Colonic mucosa (tissue), 4 donors: ENCODE measurements around the gene ZP4. TPM values are rescaled to one million over a fixed set of nuclear protein-coding genes. Genes with fewer than 3 reads are reported as not detected.

Source experiments
- DNase-seq: peaks from one replicate; pipeline ENCODE4 v3.0.0-alpha.2; 2020
- H3K27ac ChIP-seq: fragments of 200-600 bp; one replicate; pipeline ENCODE4 v1.8.0; 2021
- H3K27me3 ChIP-seq: fragments of 200-600 bp; one replicate; pipeline ENCODE4 v1.8.0; 2021
- H3K36me3 ChIP-seq: fragments of 200-600 bp; one replicate; pipeline ENCODE4 v1.8.0; 2021
- H3K4me1 ChIP-seq: fragments of 200-600 bp; one replicate; pipeline ENCODE4 v1.8.0; 2021; ENCODE audit warnings: mild to moderate bottlenecking
- H3K4me3 ChIP-seq: fragments of 200-600 bp; one replicate; pipeline ENCODE4 v1.8.0; 2021
- H3K9ac ChIP-seq, 2 donors: one replicate each; pipeline ENCODE4 v1.7.0; 2013; ENCODE audit warnings: control low read depth in 2 of 2, low read depth in 2 of 2, low read length in 2 of 2
- H3K9me3 ChIP-seq: fragments of 200-600 bp; one replicate; pipeline ENCODE4 v1.8.0; 2021
- intact Hi-C: fragments of 100-400 bp; cut with DNase I; formaldehyde crosslinking; loops from one replicate; pipeline ENCODE4 v1.14.1; 2022
- total RNA-seq, 2 donors: library from RNA; stranded (reverse); fragmentation: NEBNext Ultra II Directional in 1 of 2; extraction: Animal tissue kit (Norgen Biotek cat#: 25700) in 1 of 2; gene quantifications; one replicate each; pipeline ENCODE4 v1.2.1, GENCODE V29; 2021
- TF ChIP-seq, protein P1 (sequence below): fragments of 200-600 bp; IDR thresholded peaks from one replicate; pipeline ENCODE4 v1.8.0; 2022; ENCODE audit warnings: antibody characterized with exemption, mild to moderate bottlenecking
- donor health status: healthy.
- donor health status: DM: no; HTN: no; CAD: no.
- donor health status: DM: no; HTN: no; CAD: no.

The ZP4 gene, protein sequence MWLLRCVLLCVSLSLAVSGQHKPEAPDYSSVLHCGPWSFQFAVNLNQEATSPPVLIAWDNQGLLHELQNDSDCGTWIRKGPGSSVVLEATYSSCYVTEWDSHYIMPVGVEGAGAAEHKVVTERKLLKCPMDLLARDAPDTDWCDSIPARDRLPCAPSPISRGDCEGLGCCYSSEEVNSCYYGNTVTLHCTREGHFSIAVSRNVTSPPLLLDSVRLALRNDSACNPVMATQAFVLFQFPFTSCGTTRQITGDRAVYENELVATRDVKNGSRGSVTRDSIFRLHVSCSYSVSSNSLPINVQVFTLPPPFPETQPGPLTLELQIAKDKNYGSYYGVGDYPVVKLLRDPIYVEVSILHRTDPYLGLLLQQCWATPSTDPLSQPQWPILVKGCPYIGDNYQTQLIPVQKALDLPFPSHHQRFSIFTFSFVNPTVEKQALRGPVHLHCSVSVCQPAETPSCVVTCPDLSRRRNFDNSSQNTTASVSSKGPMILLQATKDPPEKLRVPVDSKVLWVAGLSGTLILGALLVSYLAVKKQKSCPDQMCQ
- not detected for total RNA-seq

DNA sequence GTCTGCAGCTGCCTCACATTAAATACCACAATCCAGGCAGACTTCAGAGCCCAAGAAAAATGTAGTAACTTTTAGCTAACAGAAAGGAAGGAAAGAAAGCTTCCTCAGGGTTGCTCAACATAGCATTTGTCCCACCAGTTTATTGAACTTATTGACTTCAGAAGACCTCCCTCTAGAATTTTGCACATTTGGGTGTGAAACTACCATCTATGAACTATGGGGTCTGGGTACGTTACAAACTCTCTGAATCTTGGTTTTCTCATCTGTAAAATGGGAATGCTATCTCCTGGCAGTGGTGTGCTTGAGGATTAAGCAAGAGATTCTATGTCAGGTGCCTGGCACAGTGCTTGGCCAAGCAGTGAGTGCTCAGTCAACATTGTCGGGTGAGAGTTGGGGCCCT, at the start of gene ZP4:
Gene ZP4, minus strand, starts transcription at position 101 of the 400 bp plus-strand sequence. CDS start 287 bp downstream, outside the sequence.
- intact Hi-C loops = no loop called here
- TF ChIP-seq, protein P1, sequence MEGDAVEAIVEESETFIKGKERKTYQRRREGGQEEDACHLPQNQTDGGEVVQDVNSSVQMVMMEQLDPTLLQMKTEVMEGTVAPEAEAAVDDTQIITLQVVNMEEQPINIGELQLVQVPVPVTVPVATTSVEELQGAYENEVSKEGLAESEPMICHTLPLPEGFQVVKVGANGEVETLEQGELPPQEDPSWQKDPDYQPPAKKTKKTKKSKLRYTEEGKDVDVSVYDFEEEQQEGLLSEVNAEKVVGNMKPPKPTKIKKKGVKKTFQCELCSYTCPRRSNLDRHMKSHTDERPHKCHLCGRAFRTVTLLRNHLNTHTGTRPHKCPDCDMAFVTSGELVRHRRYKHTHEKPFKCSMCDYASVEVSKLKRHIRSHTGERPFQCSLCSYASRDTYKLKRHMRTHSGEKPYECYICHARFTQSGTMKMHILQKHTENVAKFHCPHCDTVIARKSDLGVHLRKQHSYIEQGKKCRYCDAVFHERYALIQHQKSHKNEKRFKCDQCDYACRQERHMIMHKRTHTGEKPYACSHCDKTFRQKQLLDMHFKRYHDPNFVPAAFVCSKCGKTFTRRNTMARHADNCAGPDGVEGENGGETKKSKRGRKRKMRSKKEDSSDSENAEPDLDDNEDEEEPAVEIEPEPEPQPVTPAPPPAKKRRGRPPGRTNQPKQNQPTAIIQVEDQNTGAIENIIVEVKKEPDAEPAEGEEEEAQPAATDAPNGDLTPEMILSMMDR = no peak

DNA sequence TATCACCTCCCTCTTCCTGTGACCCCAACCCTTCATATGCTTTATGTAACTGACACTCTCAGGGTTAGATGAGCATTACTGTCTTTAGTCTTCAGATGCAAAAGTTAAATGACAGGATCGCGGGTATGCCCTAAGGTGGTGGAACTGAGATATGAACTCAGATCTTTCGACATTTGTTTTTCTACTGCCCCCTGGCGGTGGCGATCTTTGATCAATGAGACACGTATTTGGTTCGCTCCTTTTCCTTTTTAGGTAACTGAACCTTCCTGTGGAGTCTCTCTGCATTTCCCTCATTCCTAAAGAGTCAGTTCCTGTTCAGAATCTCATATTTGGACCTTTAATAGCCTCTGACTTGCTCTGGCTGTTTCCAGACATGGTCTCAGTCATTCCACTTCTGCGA, 47.8 kb upstream of the ZP4 start:
- Histone ChIP-seq H3K9me3 (no peaks in the 10 kb centered on the region), H3K4me3 (no peak overlapping the region), H3K4me1 (no peaks in the 10 kb centered on the region), H3K9ac (no peak overlapping the region), H3K36me3 (no peaks in the 10 kb centered on the region), H3K27me3 (no peaks in the 10 kb centered on the region), H3K27ac (no peak overlapping the region)
- peak; percentile 32 for DNase-seq
- intact Hi-C loops = no loop called here
- TF ChIP-seq, protein P1 = no peak

More for the DNA sequence above, at the start of gene ZP4:
- no peaks in the 10 kb centered on the region for H3K36me3 ChIP-seq
- no peaks in the 10 kb centered on the region for H3K9me3 ChIP-seq
- no peak within 1 kb of the TSS for H3K27ac ChIP-seq
- H3K27me3 ChIP-seq = no peaks in the 10 kb centered on the region
- DNase-seq = no peak
- H3K9ac ChIP-seq = no peak within 1 kb of the TSS
- H3K4me3 ChIP-seq = no peak within 1 kb of the TSS
- no peaks in the 10 kb centered on the region for H3K4me1 ChIP-seq

DNA sequence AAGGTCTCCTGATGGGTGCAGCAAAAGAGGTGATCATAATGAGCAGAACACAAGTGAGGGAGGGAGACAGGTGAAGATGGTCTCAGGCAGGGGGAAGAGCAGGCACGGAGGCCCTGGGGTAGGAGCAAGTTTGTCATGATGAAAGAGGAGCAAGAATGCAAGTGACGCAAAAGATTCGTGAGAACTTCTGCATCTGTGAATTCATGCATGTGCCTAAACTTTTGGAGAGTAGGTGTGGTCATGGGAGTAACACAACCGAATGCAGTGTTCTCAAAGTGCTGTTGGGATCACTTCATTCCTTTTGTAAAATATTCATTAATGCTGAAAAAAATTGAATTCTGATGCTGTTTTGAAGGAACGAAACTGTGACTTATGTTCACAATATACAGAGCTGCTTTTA, 47.3 kb upstream of the ZP4 start:
- Histone ChIP-seq H3K27ac (no peak overlapping the region), H3K36me3 (no peaks in the 10 kb centered on the region), H3K9ac (no peak overlapping the region), H3K4me3 (no peak overlapping the region), H3K9me3 (no peaks in the 10 kb centered on the region), H3K27me3 (no peaks in the 10 kb centered on the region), H3K4me1 (no peaks in the 10 kb centered on the region)
- intact Hi-C loops = no loop called here
- DNase-seq = no peak
- TF ChIP-seq, protein P1 = no peak

DNA sequence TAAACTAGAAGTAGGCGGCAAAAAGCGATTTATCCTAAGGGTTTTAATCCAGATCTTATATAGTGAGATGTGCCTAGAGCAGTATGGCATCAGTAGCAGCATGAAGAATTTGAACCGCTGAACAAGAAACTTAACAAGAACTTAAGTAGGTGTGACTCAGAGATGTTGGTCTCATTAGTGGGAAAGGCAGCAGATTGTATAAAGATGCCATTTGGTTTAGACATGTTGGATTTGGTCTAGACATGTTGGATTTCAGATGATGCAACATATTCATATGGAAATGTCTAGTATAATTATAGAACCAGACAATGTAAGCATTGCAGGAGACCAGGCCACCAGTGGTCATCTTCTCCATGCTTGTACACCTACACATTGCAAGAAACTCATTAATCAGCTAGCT, 42.1 kb upstream of the ZP4 start:
- Histone ChIP-seq H3K36me3 (no peaks in the 10 kb centered on the region), H3K27ac (no peak overlapping the region), H3K27me3 (no peaks in the 10 kb centered on the region), H3K9me3 (no peaks in the 10 kb centered on the region), H3K4me1 (no peaks in the 10 kb centered on the region), H3K4me3 (no peak overlapping the region), H3K9ac (no peak overlapping the region)
- TF ChIP-seq, protein P1 = no peak
- DNase-seq = no peak
- intact Hi-C loops = no loop called here

DNA sequence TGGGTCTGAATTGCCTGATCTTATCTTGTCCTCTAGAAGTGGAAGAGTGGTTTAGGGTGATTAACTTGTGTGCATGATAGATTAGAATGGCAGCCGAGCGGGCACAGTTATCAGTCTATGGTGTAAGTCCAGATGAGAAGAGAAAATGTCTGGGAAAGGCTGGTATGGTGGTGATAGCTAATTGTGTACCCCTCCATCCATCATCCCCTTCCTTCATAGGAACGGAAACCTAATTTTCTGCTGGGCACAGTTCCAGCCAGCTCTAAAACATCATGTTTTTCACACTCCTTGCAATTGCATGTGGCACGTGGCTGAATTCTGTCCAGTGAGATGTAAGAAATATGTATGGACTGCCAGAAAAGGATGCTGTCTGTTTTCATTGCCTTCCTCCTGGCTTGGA, 40.9 kb upstream of the ZP4 start:
- TF ChIP-seq, protein P1 = no peak
- Histone ChIP-seq H3K27ac (no peak overlapping the region), H3K36me3 (no peaks in the 10 kb centered on the region), H3K4me1 (no peaks in the 10 kb centered on the region), H3K27me3 (no peaks in the 10 kb centered on the region), H3K9ac (no peak overlapping the region), H3K4me3 (no peak overlapping the region), H3K9me3 (no peaks in the 10 kb centered on the region)
- intact Hi-C loops = no loop called here
- DNase-seq = no peak
